ENCODE data around the gene PCSK6.
"Not testable (repeated sequence)": the region's sequence is repeated elsewhere in the genome, so short reads cannot be mapped to it uniquely, and the experiment has no call there.

The PCSK6 gene

DNA sequence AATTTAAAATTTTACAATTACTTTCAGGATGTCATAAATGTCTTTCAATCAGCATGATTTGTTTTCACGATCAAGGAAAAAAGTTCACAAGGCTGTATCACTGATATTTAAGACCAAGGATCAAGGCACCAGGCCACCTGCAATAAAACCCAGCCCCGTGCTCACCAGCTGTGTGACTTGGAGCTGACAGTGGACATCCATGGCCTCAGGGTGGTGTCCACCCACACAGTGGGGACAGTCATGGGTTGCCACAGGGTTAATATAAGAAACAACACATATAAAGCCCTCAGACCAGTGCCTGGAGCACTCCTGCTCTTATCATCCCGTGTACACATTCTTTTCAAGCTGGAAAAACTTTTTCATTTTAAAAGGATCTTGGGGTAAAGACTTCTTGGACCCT is 56.5 kb downstream of the PCSK6 start:
- Mint-ChIP-seq H3K4me1 (no peaks in the 10 kb centered on the region), H3K9me3 (no peaks in the 10 kb centered on the region), H3K4me3 (no peak overlapping the region), H3K36me3 (no peaks in the 10 kb centered on the region), H3K27ac (no peak overlapping the region)
- DNase-seq (ENCODE audit: low spot score in 2 of 2) (no peak), ATAC-seq (no peak)

DNA sequence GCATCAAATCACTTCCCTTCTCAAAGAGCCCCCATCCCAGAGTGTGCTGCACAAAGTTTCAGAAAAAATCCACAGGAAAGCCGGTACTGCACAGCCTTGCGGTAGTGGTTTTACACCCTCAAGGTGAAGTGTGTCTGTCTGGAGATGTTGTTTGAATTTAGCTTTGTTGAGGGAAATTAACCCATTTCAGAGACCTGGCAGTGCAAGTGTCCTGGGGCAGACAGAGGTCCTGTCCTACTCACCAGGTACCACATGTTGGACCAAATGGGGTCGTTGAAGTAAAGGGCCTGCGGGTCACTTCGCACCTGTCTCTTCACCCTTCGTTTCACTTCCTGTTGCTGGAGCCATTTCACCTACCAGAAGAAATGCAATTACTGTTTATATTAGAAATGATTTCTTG is 57.8 kb downstream of the PCSK6 start:
- ATAC-seq, result no peak
- no peak overlapping the region for H3K4me3 Mint-ChIP-seq

DNA sequence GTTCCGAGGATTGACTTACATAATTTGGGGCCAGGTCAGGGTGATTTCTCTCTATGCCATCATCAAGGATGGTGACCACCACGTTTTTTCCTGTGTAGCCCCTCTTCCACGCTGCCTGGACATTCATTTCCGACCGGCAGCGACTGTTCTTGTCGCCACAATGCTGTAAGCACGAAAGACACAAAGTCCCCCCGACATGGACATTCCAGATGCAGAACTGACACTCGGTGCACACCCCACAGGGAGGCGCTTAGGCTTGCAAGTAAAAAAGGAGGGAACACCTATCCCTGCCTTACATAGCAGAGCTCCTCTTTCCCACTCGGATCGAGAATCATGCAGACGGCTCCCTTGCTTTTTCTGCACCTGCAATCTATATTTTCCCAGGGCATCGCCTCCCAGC is 58.2 kb downstream of the PCSK6 start:
- no peaks in the 10 kb centered on the region for H3K4me1 Mint-ChIP-seq
- H3K9me3 Mint-ChIP-seq, result no peaks in the 10 kb centered on the region
- no peak overlapping the region for H3K4me3 Mint-ChIP-seq
- H3K27ac Mint-ChIP-seq, result no peak overlapping the region
- no peaks in the 10 kb centered on the region for H3K36me3 Mint-ChIP-seq
- DNase-seq (ENCODE audit: low spot score in 2 of 2) (no peak), ATAC-seq (no peak)

More for the DNA sequence above, 57.8 kb downstream of the PCSK6 start:
- no peaks in the 10 kb centered on the region for H3K4me1 Mint-ChIP-seq
- H3K9me3 Mint-ChIP-seq, result no peaks in the 10 kb centered on the region
- no peak overlapping the region for H3K27ac Mint-ChIP-seq
- DNase-seq (ENCODE audit: low spot score in 2 of 2), result no peak
- H3K36me3 Mint-ChIP-seq, result no peaks in the 10 kb centered on the region

DNA sequence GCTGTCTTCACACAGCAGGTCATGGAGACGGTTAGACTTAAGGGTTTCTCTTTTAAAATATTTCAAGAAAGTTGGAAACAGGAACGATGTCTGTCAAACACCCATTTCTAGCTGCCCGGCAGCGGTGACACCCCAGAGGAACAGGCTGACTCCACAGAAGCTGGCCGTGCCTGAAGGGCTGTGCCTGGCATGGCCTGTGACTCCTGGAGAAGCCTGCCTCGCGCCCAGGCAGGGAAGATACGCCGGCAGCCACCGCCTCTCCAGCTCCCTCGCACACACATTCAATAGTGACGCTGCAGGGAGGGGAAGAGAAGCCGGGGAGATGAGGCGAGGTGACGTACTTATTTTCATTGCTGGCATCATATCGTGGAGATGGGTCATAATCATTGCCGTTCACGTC is 59.9 kb downstream of the PCSK6 start:
- ATAC-seq, result no peak
- DNase-seq (ENCODE audit: low spot score in 2 of 2), result no peak
- Mint-ChIP-seq H3K4me1 (no peaks in the 10 kb centered on the region), H3K9me3 (no peaks in the 10 kb centered on the region), H3K4me3 (no peak overlapping the region), H3K36me3 (no peaks in the 10 kb centered on the region), H3K27ac (no peak overlapping the region)

DNA sequence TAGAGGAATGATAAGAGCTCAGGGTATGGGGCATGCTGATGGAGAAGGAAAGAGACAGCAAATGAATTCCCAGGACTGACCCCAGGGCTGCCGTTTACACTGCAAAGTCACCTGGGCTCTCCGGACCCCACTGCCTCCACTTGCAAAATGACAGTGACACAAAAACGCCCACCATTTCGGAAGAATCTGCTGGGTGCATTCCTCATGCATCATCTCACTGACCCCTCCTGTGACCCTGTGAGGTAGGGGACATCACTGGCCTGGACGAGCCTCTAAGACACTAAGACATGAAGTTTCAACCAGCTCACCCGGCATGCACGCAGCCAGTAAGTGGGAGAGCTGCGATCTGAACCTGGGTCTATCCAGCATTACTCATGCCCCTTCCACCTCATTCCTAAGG is 60.3 kb downstream of the PCSK6 start:
- no peak overlapping the region for H3K4me3 Mint-ChIP-seq
- no peak for ATAC-seq
- H3K36me3 Mint-ChIP-seq, result no peaks in the 10 kb centered on the region
- no peak overlapping the region for H3K27ac Mint-ChIP-seq
- no peaks in the 10 kb centered on the region for H3K9me3 Mint-ChIP-seq
- H3K4me1 Mint-ChIP-seq, result no peaks in the 10 kb centered on the region
- DNase-seq (ENCODE audit: low spot score in 2 of 2), result no peak

DNA sequence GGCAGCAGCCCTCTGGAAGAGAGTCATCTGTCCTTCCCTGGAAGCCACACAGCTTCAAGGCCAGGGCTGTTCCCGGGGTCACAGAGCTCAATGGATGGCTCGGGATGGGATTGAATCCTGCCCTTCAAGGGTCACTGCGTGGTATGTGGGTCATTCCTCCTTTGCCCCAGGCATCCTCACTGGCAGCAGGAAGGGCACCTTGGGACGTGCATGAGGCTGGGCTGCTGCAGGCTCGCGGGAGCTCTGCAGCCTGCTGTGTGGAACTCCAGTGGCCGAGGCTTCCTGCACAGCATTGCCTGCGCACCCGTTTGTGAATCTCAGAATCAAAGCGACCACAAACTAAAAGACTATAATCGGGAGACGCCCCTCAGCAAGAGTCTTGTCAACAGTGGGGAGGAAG is 60.7 kb downstream of the PCSK6 start:
- DNase-seq (ENCODE audit: low spot score in 2 of 2), result no peak
- no peak for ATAC-seq
- no peak overlapping the region for H3K4me3 Mint-ChIP-seq
- H3K36me3 Mint-ChIP-seq, result no peaks in the 10 kb centered on the region
- no peak overlapping the region for H3K27ac Mint-ChIP-seq
- H3K9me3 Mint-ChIP-seq, result no peaks in the 10 kb centered on the region
- H3K4me1 Mint-ChIP-seq, result no peaks in the 10 kb centered on the region

DNA sequence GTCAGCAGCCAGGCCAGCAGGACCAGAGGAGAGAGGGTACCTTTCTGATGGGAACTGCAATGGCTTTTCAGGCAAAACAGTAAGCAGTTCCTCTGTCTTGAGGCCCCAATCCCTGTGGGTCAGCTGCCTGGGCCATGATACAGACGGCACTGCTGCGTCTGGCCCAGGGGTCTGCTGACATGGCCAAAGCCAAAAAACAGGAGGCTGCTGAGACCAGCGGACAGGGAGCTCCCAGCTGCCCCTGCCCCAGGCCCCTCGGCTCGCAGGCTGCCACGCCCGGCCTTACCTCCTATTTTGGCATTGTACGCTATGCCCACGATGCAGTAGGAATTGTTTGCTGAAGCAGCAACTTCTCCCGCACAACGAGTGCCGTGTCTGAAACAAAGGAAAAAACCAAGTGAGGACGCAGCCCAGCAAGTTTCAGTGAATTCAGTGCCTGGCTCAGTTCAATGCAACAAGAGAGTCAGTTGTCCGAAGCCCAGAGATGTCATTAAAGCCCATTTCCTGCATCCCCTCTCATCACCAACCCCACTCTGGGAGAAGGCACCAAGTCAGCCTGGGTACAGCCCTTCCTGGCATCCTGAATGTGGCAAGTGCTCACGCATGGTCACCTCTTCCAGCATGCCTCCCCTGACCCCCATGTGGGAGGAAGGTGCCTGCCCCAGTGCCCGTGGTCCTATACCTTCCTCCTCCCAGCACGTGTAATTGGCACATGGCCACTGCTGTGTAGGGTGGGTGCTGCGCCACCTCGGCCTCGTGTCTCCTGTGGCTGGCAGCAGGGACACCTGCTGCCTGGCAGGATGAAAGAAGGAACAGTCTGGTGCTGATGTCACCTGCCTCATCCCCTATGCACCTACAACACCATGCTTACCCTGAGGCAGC is 61.7 kb downstream of the PCSK6 start:
- H3K4me1 Mint-ChIP-seq, result no peaks in the 10 kb centered on the region
- H3K36me3 Mint-ChIP-seq, result no peaks in the 10 kb centered on the region
- H3K4me3 Mint-ChIP-seq, result no peak overlapping the region
- H3K27ac Mint-ChIP-seq, result peak overlapping the region; percentile 20
- no peak for ATAC-seq
- H3K9me3 Mint-ChIP-seq, result no peaks in the 10 kb centered on the region
- no peak for DNase-seq (ENCODE audit: low spot score in 2 of 2)

DNA sequence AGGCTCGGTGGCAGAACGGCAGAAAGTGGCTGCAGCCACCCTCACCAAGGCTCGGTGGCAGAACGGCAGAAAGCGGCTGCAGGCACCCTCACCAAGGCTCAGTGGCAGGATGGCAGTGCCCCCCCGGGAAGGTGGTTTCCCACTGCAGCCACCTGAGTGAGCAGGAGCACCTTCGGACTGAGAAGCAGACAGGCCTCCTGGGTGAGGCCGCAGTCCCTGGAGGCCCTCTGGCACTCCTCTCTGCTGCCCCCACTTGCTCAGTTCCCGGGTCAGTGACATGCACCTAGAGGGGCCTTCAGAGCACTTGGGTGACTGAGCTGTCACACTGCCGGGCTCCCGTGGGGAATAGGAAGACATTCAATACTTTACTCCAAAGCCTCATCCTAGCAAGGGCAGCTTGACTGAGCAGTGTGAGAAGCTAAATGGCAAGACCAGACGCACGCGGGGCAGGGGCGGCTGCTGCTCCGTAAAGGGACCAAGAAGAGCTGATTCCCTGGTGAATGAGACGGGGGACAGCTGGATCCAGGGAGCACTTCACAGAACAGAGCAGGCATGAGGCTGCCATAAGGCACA is 62.7 kb downstream of the PCSK6 start:
- no peak for ATAC-seq
- Mint-ChIP-seq H3K27ac (no peak overlapping the region), H3K36me3 (no peaks in the 10 kb centered on the region), H3K9me3 (no peaks in the 10 kb centered on the region), H3K4me1 (no peaks in the 10 kb centered on the region), H3K4me3 (no peak overlapping the region)
- no peak for DNase-seq (ENCODE audit: low spot score in 2 of 2)

DNA sequence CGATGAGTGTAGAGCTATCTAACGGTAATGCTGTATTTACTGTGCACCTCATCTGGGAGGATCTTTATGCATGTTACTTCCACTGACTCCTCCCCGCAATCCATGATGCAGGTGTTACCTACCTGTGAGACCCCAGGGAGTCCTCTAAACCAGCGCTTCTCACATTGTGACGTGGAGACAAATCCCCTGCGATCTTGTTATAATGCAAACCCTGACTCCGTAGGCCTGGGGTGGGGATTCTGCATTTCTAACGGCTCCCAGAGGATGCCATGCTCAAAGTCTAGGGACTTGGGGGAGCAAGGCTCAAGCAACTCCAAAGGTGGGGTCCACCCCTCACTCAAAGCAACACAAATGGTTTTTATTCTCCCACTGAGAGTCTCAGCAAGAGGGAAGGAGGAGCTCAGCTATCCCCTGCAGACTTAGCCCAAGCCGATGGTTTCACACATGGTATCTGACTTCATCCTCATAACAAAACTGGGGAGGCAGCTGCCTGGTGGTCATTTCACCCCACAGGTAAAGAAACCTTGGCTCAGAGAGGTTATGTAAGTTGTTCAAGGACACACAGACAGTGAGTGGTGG is 63.6 kb downstream of the PCSK6 start:
- DNase-seq (ENCODE audit: low spot score in 2 of 2) (no peak), ATAC-seq (no peak)
- Mint-ChIP-seq H3K9me3 (no peaks in the 10 kb centered on the region), H3K4me3 (no peak overlapping the region), H3K36me3 (no peaks in the 10 kb centered on the region), H3K4me1 (no peaks in the 10 kb centered on the region), H3K27ac (no peak overlapping the region)

DNA sequence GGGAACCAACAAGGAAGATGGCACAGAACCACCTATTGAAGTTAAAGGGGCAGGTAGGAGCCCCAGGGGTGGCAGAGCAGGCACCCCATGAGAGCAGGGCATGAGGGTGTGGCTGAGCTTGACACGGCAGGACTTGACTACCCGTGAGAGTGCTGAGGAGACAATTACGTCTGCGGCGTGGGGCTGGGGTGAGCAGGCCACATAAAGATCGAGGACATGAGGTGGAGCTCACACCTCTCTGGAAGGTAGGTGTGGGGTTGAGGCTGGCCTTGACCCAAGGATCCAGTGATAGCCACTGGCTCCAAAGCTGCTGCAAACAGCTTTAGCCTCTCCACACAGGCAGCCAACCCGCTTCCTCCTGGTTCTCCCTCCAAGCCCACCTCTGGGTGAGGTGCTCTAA is 64.5 kb downstream of the PCSK6 start:
- DNase-seq (ENCODE audit: low spot score in 2 of 2), result no peak
- ATAC-seq, result no peak
- Mint-ChIP-seq H3K27ac (no peak overlapping the region), H3K9me3 (no peaks in the 10 kb centered on the region), H3K4me3 (no peak overlapping the region), H3K36me3 (no peaks in the 10 kb centered on the region), H3K4me1 (no peaks in the 10 kb centered on the region)

DNA sequence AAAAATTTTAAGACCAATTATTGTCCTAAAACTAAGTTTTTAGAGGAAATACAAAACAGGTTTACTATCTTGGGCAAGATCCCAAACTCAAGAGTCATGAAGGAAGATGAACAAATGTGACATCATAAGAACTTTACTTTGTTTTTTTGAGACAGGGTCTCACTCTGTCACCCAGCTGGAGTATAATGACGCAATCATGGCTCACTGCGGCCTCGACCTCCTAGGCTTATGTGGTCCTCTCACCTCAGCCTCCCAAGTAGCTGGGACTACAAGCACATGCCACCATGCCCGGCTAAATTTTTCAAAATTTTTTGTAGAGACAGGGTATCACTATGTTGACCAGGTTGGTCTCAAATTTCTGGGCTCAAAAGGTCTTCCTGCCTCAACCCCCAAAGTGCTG is 69.3 kb downstream of the PCSK6 start:
- Mint-ChIP-seq H3K9me3 (no peaks in the 10 kb centered on the region), H3K36me3 (no peaks in the 10 kb centered on the region), H3K4me3 (no peak overlapping the region), H3K4me1 (no peaks in the 10 kb centered on the region), H3K27ac (no peak overlapping the region)
- ATAC-seq, result no peak
- no peak for DNase-seq (ENCODE audit: low spot score in 2 of 2)

DNA sequence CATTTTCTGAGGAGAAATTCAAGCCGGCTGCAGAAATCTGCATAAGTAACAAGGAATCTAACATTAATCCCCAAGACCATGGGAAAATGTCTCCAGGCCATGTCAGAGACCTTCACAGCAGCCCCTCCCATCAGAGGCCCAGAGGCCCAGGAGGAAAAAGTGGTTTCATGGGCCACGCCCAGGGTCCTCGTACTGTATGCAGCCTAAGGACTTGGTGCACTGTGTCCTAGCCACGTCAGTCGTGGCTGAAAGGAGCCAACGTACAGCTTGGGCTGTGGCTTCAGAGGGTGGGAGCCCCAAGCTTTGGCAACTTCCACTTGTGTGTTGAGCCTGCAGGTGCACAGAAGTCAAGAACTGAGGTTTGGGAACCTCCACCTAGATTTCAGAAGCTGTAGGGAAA is 73.0 kb downstream of the PCSK6 start:
- H3K9me3 Mint-ChIP-seq; DNase-seq (ENCODE audit: low spot score in 2 of 2); ATAC-seq; H3K4me1 Mint-ChIP-seq; H3K4me3 Mint-ChIP-seq; H3K27ac Mint-ChIP-seq; H3K36me3 Mint-ChIP-seq: not testable (repeated sequence)

DNA sequence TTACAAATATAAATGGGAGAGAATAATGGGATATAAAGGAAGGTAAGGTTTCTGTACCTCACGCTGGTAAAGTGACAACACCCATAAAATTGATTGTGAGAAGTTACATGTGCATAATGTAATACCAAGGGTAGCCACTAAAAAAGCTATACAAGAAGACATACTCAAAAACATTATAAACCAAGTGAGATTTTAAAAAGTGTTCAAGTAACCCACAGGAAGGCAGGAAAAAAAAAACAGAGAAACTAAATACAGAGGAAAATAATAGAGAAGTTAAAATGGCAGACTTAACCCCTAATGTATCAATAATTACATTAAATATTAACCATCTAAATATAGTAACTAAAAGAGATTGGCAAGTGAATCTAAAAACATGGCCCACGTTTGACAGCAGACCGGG is 76.3 kb downstream of the PCSK6 start:
- H3K9me3 Mint-ChIP-seq, result no peaks in the 10 kb centered on the region
- no peak overlapping the region for H3K27ac Mint-ChIP-seq
- DNase-seq (ENCODE audit: low spot score in 2 of 2), result no peak
- H3K4me1 Mint-ChIP-seq, result peaks cover under 1% of the 10 kb centered on the region
- H3K4me3 Mint-ChIP-seq, result no peak overlapping the region
- no peak for ATAC-seq
- no peaks in the 10 kb centered on the region for H3K36me3 Mint-ChIP-seq

DNA sequence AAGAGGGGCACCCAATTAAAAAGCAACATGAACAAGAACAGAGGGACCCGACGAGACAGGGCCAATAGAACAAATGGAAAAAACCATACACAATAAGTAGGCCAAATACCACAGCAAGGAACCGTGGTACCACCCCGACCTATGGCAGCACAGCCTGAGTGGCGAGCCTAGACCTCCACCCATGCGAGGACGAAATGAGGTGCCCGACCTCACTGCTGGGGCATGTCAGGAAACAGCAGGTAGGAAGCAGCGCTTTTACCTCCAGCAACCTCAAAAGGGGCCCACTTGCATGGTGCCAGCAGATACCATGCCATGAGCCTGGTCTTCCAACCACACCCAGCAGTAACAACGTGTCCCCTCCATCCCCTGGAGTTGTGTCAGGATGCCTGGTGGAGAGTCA is 77.9 kb downstream of the PCSK6 start:
- Mint-ChIP-seq H3K4me3 (no peak overlapping the region), H3K9me3 (no peaks in the 10 kb centered on the region), H3K36me3 (no peaks in the 10 kb centered on the region), H3K27ac (no peak overlapping the region), H3K4me1 (peaks cover 10% of the 10 kb centered on the region)
- DNase-seq (ENCODE audit: low spot score in 2 of 2), result no peak
- ATAC-seq, result no peak

DNA sequence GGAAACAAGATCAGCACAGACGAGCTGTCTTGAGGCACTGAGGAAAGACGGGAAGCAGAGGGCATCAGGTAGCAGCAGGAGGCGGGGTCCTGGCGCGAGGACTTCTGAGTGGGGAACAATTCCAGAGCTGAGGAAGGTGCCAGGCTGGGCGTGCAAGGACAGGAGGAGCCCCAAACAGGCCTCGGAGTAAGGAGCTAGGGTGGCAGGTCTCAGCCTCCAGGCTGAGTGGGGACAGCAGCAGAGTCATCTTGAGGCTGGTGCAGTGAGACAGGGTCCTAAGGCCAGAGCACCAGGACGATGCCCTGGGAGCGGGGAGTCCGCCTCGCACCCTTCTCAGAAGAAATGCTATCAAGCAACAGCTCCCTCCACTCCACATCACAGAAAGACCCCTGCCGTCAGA is 78.4 kb downstream of the PCSK6 start:
- H3K27ac Mint-ChIP-seq, result no peak overlapping the region
- no peaks in the 10 kb centered on the region for H3K9me3 Mint-ChIP-seq
- no peak overlapping the region for H3K4me3 Mint-ChIP-seq
- H3K36me3 Mint-ChIP-seq, result no peaks in the 10 kb centered on the region
- DNase-seq (ENCODE audit: low spot score in 2 of 2) (no peak), ATAC-seq (no peak)
- peaks cover 10% of the 10 kb centered on the region for H3K4me1 Mint-ChIP-seq

DNA sequence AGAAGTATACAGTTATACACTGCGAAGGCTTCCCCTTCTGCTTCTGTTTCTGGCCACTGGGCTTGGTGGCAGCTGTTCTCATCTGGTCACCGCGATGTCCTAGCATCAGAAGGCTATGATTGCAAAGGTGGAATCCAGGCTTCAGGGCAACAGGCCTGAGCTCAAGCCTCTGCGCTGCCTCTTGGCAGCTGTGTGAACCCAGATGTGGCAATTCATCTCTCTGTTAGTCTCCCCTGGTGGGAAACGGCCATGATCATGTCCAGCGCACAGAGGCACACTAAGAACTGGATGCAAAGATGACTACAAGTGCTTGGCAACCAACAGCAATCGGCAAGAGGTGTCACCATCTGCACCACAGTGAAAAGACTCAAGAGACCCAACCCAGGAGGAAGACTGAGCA is 78.9 kb downstream of the PCSK6 start:
- H3K36me3 Mint-ChIP-seq, result no peaks in the 10 kb centered on the region
- ATAC-seq (no peak), DNase-seq (ENCODE audit: low spot score in 2 of 2) (no peak)
- no peak overlapping the region for H3K4me3 Mint-ChIP-seq
- no peak overlapping the region for H3K27ac Mint-ChIP-seq
- H3K4me1 Mint-ChIP-seq, result peaks cover 10% of the 10 kb centered on the region
- no peaks in the 10 kb centered on the region for H3K9me3 Mint-ChIP-seq

Data from stimulated activated effector memory CD8-positive, alpha-beta T cell treated with anti-CD3 and anti-CD28 coated beads, Interleukin-12 subunit alpha, Interleukin-12 subunit beta, amount 100 ng/mL, for 72 hours (primary cell).